ENCODE measurements around the gene SLC2A13.

SLC2A13 gene

DNA sequence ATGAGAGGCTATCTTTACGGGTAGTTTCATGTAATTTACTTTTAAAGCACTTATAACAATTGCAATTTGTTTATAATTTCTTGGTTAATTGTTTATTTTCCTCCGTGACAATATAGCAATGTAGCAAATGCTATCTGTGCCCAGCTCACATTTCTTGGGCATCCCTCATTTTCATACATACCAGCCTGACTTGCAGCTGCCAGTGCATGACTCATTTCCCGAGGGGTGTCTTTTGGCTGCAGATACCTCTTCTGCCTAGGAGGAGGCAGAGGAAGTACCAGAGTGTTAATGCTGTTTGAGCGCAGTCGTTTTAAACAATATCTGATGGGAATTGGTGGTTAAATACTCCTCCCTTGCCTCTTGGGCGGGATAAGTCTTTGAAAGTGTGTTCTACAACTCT, 382.1 kb downstream of the SLC2A13 start:
- DNase-seq: no peak

DNA sequence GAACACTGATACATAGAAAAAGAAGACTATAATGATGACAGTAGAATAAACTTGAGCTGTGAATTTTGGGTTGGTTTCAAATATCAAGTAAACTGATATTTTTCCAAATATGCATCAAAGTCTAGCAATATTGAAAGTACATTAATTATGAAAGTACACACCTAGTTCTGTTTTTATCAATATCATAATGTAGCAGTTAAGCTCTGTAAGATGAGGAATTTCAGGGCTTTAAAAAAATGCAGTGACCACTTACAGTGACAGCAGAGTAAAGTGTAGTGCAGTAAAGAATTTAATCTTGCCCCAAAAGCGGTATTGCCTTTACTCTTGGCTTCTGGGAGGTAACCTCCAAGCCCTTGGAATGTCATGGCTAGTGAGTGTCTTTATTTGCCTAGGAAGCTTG, 383.4 kb downstream of the SLC2A13 start:
- DNase-seq: no peak

- DNase-seq: no peak
Observed at GRCh38 chr12:39713552-39713951, 392.3 kb downstream of the SLC2A13 start.

- no peak for DNase-seq
Observed at GRCh38 chr12:39712334-39712733, 393.5 kb downstream of the SLC2A13 start.

Measured in inflammatory macrophage treated with lipopolysaccharide for 1 hour (primary cell).